Measurements from ENCODE around the gene LONP2. TPM values are rescaled to one million over a fixed set of nuclear protein-coding genes. Genes with fewer than 3 reads are reported as not detected.
"Not testable (repeated sequence)": the region's sequence is repeated elsewhere in the genome, so short reads cannot be mapped to it uniquely, and the experiment has no call there.

Gene LONP2
- total RNA-seq, 2 experiments from 2014 or later, result 77.2 to 81.0 TPM

DNA sequence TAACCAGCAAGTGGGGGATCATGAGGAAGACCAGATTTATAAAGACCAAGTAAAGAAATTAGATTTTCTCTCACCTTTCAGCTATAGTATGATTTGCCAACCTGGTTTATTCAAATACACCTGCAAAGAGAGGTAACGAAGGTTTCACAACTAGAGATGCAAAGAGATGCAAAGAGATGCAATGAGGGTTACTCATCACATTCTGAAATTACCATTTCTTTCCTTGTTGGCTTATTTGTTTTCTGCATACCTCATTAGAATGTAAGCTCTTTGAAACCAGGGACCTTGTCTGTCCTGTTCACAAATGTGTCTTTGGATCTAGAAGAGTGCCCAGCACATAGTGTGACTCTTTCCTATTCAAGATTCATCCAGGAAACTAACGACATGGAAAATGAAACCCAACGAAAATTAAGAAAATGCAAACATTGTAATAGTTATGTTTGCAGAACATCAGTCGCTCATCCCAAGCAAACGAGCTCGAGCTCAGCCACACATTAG is 9.0 kb upstream of the LONP2 start:
- Histone ChIP-seq H3K36me3 (ENCODE audit: insufficient read depth, low read length) (no peaks in the 10 kb centered on the region), H3K9me3 (ENCODE audit: control insufficient read depth in 1 of 2, insufficient read depth in 1 of 2, low read length in 2 of 2) (no peaks in the 10 kb centered on the region), H3K4me3 (ENCODE audit: low read length) (no peak overlapping the region), H3K27ac (ENCODE audit: low read depth in 1 of 2, low read length in 2 of 2) (no peak overlapping the region), H3K27me3 (ENCODE audit: control insufficient read depth in 1 of 2, insufficient read depth in 2 of 2, low read length in 2 of 2) (no peaks in the 10 kb centered on the region), H3K4me1 (ENCODE audit: insufficient read depth, low read length) (no peaks in the 10 kb centered on the region)
- DNase-seq (no peak), ATAC-seq (ENCODE audit: poor library complexity) (no peak)
- intact Hi-C loops (cut with DNase I, micrococcal nuclease), result no loop called here
- TF ChIP-seq CTCF (IDR thresholded peaks at IDR 0.05), result no peak
- ChIA-PET CTCF (no interaction called here), POLR2A (interaction anchor here (1.2 kb wide), 1 partner anchor 84 kb away, joined by 3 read pairs; no protein-coding TSS in a partner anchor)
- no peaks in the 10 kb centered on the region for H3K4me1 Mint-ChIP-seq (ENCODE audit: low read depth)
- no peaks in the 10 kb centered on the region for H3K36me3 Mint-ChIP-seq (ENCODE audit: low read depth)
- no peak overlapping the region for H3K4me3 Mint-ChIP-seq
- no peak overlapping the region for H3K27ac Mint-ChIP-seq
- peaks cover 7% of the 10 kb centered on the region for H3K27me3 Mint-ChIP-seq
- H3K9me3 Mint-ChIP-seq, result peaks cover under 1% of the 10 kb centered on the region

- intact Hi-C loops (cut with DNase I, micrococcal nuclease), result no loop called here
- Mint-ChIP-seq H3K4me3 (no peak overlapping the region), H3K4me1 (ENCODE audit: low read depth) (no peaks in the 10 kb centered on the region), H3K9me3 (peaks cover 2% of the 10 kb centered on the region), H3K36me3 (ENCODE audit: low read depth) (no peaks in the 10 kb centered on the region), H3K27ac (no peak overlapping the region), H3K27me3 (peaks cover 5% of the 10 kb centered on the region)
- ATAC-seq (ENCODE audit: poor library complexity) (no peak), DNase-seq (no peak)
- Histone ChIP-seq H3K36me3 (ENCODE audit: insufficient read depth, low read length) (no peaks in the 10 kb centered on the region), H3K27ac (ENCODE audit: low read depth in 1 of 2, low read length in 2 of 2) (no peak overlapping the region), H3K4me1 (ENCODE audit: insufficient read depth, low read length) (no peaks in the 10 kb centered on the region), H3K4me3 (ENCODE audit: low read length) (no peak overlapping the region), H3K9me3 (ENCODE audit: control insufficient read depth in 1 of 2, insufficient read depth in 1 of 2, low read length in 2 of 2) (no peaks in the 10 kb centered on the region), H3K27me3 (ENCODE audit: control insufficient read depth in 1 of 2, insufficient read depth in 2 of 2, low read length in 2 of 2) (no peaks in the 10 kb centered on the region)
- ChIA-PET CTCF (no interaction called here), POLR2A (no interaction called here)
- TF ChIP-seq CTCF (IDR thresholded peaks at IDR 0.05), result no peak
Observed at GRCh38 chr16:48235556-48236136, 8.5 kb upstream of the LONP2 start.

DNA sequence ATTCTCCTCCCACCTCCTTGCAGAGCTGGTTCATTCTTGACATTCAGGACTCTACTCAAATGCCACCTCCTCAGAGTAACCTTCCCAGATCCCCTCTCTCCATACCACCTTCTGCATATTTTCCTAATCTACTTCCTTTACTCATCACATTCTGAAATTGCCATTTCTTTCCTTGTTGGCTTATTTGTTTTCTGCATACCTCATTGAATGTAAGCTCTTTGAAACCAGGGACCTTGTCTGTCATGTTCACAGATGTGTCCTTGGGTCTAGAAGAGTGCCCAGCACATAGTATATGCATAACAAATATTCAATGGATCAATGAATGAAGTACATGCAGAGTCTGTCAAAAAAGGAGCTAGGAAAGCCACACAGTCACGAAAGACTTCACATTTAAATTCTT is 7.8 kb upstream of the LONP2 start:
- Mint-ChIP-seq H3K4me3 (no peak overlapping the region), H3K27ac (no peak overlapping the region), H3K27me3 (peaks cover 5% of the 10 kb centered on the region), H3K4me1 (ENCODE audit: low read depth) (no peaks in the 10 kb centered on the region), H3K9me3 (peaks cover 2% of the 10 kb centered on the region), H3K36me3 (ENCODE audit: low read depth) (no peaks in the 10 kb centered on the region)
- H3K4me1 ChIP-seq (ENCODE audit: insufficient read depth, low read length), result no peaks in the 10 kb centered on the region
- H3K27ac ChIP-seq (ENCODE audit: low read depth in 1 of 2, low read length in 2 of 2), result no peak overlapping the region
- H3K4me3 ChIP-seq (ENCODE audit: low read length), result no peak overlapping the region
- POLR2A ChIA-PET, result no interaction called here
- no peaks in the 10 kb centered on the region for H3K27me3 ChIP-seq (ENCODE audit: control insufficient read depth in 1 of 2, insufficient read depth in 2 of 2, low read length in 2 of 2)
- DNase-seq, result no peak
- H3K9me3 ChIP-seq (ENCODE audit: control insufficient read depth in 1 of 2, insufficient read depth in 1 of 2, low read length in 2 of 2), result no peaks in the 10 kb centered on the region
- no peak for ATAC-seq (ENCODE audit: poor library complexity)
- intact Hi-C loops (cut with DNase I, micrococcal nuclease), result no loop called here
- CTCF ChIA-PET, result no interaction called here
- no peaks in the 10 kb centered on the region for H3K36me3 ChIP-seq (ENCODE audit: insufficient read depth, low read length)
- no peak for TF ChIP-seq CTCF (IDR thresholded peaks at IDR 0.05)

DNA sequence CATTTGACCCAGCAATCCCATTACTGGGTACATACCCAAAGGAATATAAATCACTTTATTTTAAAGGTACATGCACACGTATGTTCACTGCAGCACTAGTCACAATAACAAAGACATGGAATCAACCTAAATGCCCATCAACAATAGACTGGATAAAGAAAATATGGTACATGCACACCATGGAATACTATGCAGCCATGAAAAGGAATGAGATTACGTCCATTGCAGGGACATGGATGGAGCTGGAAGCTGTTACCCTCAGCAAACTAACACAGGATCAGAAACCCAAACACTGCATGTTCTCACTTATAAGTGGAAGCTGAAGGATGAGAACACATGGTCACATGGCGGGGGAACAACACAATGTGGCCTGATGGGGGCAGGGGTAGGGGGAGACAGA is 4.0 kb upstream of the LONP2 start:
- H3K36me3 Mint-ChIP-seq (ENCODE audit: low read depth); H3K4me3 ChIP-seq (ENCODE audit: low read length); DNase-seq; H3K9me3 Mint-ChIP-seq; H3K27ac Mint-ChIP-seq; H3K27me3 ChIP-seq (ENCODE audit: control insufficient read depth in 1 of 2, insufficient read depth in 2 of 2, low read length in 2 of 2); H3K36me3 ChIP-seq (ENCODE audit: insufficient read depth, low read length); H3K9me3 ChIP-seq (ENCODE audit: control insufficient read depth in 1 of 2, insufficient read depth in 1 of 2, low read length in 2 of 2); H3K27ac ChIP-seq (ENCODE audit: low read depth in 1 of 2, low read length in 2 of 2); H3K27me3 Mint-ChIP-seq; POLR2A ChIA-PET; CTCF ChIA-PET; ATAC-seq (ENCODE audit: poor library complexity): not testable (repeated sequence)
- H3K4me1 Mint-ChIP-seq (ENCODE audit: low read depth), result peaks cover 12% of the 10 kb centered on the region
- peaks cover 12% of the 10 kb centered on the region for H3K4me1 ChIP-seq (ENCODE audit: insufficient read depth, low read length)
- H3K4me3 Mint-ChIP-seq, result peak overlapping the region; percentile 15
- intact Hi-C loops (cut with DNase I, micrococcal nuclease), result loop anchor here in 1 of 2 experiments (5.0 to 10.0 kb wide), 4 partner anchors 147 to 1615 kb away; partner anchors contain the start of genes C16orf87, ITFG1, PHKB and SIAH1
